LHCN-M2 (cell line): ENCODE data around the gene USP4. TPM values are rescaled to one million over a fixed set of nuclear protein-coding genes. Genes with fewer than 3 reads are reported as not detected.
A peak's percentile ranks its signal among the peaks of the same experiment; 100 is the strongest.
"Not testable (repeated sequence)": the region's sequence is repeated elsewhere in the genome, so short reads cannot be mapped to it uniquely, and the experiment has no call there.

Experiments
- DNase-seq: peaks from one replicate; pipeline ENCODE4 v3.0.0-alpha.2; 2012; ENCODE audit warnings: low read depth
- total RNA-seq: library from RNA; depleted of rRNA; stranded (reverse); fragments of >200 nt; gene quantifications from 2 replicates; pipeline ENCODE4 v1.2.3, GENCODE V29; 2014

The USP4 gene
- total RNA-seq, 1 experiment from 2014 or later: 11.0 TPM

- no peak for DNase-seq
Measured at GRCh38 chr3:49349348-49350114, 9.7 kb upstream of the USP4 start.

DNA sequence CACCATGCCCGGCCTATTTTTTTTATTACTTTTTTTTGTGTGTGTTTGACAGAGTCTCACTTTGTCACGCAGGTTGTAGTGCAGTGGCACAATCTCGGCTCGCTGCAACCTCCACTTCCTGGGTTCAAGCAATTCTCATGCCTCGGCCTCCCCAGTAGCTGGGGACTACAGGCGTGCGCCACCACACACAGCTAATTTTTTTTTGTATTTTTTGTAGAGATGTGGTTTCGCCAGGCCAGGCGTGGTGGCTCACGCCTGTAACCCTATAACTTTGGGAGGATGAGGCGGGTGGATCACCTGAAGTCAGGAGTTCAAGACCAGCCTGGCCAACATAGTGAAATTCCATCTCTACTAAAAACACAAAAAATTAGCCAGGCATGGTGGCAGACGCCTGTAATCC lies 8.5 kb upstream of the USP4 start:
- DNase-seq: not testable (repeated sequence)

GRCh38 chr3:49346797-49347251 lies 7.0 kb upstream of the USP4 start:
- DNase-seq: peak; percentile 74

- no peak for DNase-seq
Measured at GRCh38 chr3:49343163-49343562, 3.3 kb upstream of the USP4 start.

DNA sequence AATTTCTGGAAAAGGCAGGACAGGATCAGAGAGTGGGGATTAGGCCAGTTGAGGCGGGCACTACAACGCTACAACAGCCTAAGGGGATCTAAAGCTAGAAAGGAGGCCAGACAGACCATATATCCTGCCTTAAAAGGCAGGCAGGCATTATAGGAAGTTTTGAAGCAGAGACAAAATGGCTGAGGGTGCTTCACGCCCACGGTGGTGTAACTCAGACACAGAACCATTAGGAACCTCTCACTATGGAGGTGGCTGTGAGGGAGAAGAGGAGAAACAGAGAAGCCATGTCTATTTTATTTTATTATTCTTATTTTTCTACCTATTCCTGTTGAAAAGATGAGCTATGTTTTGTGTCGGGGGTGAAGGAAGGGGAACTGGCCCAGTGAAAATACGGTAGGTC lies 2.1 kb upstream of the USP4 start:
- DNase-seq: no peak

- DNase-seq: no peak
Measured at GRCh38 chr3:49339581-49339940, 292 bp downstream of the USP4 start.

DNA sequence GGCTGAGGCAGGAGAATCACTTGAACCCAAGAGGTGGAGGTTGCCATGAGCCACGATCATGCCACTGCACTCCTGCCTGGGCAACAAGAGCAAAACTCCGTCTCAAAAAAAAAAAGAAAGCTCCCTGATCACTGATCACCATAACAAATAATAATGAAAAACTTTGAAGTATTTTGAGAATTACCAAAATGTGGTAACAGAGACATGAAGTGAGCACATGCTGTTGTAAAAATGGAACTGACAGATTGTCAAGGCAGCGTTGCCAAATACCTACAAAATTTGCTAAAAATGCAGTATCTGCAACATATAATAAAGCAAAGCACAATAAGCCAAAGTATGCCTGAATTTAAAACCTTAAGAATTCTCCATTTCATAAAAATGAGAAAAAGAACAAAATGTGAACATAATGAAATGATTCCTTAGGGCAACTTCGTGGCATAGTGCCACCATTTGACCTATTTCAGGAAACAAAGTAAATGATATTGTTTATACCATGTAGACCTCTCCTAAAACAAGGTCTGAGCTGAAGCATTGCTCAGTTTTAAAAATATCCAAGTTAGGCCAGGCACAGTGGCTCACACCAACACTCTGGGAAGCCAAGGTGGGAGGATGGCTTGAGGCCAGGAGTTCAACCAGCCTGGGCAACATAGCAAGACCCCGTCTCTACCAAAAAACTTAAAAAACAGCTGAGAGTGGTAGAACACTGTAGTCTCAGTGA lies 5.8 kb downstream of the USP4 start:
- no peak for DNase-seq

- DNase-seq: no peak
Measured at GRCh38 chr3:49333091-49333490, 6.8 kb downstream of the USP4 start.

GRCh38 chr3:49329186-49329585 lies 10.7 kb downstream of the USP4 start:
- DNase-seq: no peak

- DNase-seq: not testable (repeated sequence)
Measured at GRCh38 chr3:49328350-49328749, 11.5 kb downstream of the USP4 start.

DNA sequence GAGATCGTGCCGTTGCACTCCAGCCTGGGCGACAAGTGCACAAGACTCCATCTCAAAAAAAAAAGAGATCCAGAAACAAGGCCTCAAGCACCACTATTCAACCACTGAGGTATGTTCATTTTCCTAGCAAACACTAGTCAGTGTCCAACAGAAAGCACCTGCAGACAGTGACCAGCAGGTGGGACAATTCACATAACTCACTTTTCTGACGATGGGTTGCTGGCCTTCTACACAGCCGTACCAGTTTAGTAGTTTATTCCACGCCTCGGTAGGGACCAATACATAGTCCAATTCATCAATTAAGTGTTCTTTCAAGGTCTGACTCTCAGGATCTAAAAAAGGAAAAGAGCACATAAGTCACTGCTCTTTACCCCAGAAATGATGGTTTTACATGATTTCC lies 12.4 kb downstream of the USP4 start:
- DNase-seq: no peak

DNA sequence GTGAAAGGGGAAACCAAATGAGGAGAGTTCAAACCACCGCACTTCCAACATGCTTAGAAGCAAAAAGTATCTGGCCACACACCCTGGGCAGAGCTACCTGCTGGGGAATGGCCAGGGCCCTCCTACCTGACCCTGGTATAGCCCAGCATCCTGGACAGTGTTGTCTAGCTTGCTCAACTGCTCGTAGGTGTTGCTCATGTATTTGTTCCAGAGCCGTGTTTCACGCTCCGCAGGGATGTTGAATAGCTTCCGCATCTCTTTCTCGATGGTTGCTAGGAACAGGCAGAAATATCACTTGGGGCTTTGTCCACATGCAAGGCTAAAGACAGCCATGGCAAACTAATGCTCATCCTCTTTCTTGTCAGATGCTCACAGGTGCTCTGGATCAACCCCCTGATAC lies 15.1 kb downstream of the USP4 start:
- DNase-seq: no peak

DNA sequence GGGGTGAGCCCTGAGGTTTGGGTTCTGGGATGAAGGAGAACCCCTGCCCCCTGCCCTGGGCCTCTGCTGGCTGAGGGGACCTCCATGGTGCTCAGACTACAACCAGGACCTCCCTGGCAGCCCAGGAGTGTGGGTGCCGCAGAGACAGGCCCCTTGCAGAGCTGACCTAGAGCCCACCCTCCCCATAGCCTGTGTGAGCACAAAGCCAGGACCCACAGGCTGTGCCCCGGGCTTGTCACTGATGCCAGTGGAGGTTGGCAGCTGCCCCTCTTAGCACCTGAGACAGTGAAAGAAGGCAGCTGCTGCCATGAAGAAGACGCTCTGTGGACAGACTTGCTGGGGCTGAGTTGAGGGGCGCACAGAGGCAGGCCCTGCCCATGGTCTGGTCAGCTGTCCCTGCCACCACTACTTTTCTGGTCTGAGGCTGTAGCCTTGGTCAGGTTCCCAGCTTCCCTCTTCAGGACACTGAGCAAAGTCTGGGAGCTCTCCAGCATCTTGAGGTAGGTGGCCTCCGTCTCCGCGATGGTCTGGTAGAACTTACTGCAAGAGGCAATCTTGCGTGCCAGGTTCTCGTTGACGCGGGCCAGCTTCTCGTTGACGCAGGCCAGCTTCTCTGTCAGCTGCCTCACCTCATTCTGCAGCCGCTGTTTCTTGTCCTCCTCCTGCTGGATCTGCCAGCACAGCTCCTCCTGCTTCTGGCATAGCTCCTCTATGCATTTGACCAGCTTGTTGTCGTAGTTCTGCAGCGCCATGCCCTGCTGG lies 23.0 kb downstream of the USP4 start:
- DNase-seq: no peak

DNA sequence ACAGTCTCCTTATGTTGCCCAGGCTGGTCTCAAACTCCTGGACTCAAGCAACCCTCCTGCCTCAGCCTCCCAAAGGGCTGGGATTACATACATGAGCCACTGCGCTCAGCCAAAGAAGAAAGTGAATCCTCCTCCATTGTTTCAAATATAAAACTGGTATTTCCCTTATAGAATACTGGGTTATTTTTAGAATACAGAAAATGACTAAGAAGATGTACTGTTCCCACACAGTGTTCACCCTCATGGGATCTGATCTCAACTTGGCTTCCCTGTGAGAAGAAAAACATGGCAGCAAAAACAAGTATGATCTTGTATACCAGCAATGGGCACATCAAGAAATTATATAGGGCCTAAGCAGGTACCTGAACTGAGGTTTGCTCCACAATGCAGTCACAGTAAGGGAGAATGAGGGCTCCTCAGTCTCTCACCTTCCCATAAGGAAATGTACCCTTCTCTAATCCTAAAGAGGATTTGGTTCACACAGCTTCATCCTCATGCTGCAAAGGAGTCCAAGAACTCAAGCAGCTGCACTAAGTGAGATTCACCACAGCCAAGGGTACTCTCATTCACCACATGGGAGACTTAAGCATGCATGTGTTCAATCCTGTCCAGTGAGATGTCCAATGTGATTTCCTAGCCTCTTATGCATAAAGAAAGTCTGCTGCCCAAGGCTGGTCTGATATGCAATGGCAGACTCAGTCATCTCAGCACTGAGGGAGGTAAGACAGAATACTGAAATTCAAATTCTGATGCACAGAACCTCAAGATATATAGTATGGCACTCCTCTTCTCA lies 25.8 kb downstream of the USP4 start:
- DNase-seq: peak; percentile 77

DNA sequence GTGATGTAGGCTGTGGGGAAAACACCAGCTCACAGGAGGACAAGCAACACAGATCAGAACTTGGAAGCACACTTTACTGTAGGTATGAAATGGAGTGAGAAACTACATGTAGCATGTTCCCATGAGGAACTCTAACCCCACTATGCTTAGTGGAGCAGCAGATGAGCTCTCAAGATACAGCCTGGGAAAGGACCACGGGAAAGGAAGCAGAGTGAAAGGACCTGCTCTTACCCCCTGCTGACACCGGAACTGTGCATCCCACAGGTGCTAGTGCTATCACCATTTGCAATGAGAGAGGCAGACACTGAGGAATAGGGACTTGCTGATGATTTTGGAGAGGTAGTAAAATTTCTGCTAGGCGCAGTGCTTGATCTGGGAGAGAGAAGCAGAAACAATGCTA lies 28.6 kb downstream of the USP4 start:
- DNase-seq: no peak

GRCh38 chr3:49310677-49311076 lies 29.2 kb downstream of the USP4 start:
- no peak for DNase-seq

DNA sequence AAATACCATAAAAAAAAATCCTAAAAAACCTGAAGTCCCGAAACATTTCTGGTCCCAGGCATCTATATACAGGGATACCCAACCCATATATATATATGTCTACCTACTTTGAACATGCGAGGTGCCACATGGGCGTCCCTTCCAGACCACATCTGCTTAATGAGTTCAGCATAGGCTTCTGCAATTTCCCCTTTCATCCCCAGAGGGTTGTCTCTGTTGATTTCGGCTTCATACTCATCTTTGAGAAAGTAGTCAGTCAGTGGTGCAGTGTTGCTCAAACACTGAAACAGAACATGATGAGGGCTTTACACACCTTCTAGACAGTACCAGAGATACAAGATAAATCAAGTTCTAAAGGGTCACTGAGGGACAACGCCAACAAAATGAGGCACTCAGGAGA lies 34.2 kb downstream of the USP4 start:
- DNase-seq: no peak

DNA sequence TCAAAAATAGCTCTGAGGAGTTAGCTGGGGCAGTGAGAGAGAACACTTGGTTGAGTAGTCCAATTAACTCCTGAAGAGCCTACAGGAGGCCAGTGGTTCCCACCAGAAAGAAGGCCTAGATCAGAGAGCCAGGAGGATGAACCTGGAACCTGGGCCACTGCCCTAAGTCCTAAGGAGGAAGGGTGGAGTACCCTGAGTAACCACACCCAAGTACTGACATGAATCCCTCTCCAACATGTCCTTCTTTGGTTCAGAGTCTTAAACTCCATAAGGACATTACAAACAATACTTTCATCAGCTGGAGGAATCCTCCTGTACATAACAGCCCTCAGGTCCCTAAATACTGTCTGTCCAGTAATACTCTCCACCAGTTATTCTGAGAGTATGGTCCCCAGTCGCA lies 37.2 kb downstream of the USP4 start:
- DNase-seq: no peak

DNA sequence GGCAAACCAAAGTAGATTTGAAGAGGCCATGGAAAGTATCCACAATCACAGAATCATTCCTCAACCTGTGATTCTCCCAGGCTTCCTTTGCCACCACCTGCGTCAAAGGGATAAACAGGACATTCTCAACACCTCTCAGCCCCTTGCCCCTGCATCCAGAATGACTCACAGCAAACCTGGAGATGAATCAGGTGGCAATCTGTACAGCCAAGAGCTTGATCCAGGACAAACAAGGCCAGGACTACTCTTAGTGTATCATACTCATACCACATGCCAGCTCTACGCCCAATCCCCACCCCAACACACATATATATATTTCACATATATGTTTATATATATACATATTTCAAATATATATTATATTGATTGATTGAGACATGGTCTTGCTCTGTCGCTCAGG lies 39.3 kb downstream of the USP4 start:
- DNase-seq: no peak

DNA sequence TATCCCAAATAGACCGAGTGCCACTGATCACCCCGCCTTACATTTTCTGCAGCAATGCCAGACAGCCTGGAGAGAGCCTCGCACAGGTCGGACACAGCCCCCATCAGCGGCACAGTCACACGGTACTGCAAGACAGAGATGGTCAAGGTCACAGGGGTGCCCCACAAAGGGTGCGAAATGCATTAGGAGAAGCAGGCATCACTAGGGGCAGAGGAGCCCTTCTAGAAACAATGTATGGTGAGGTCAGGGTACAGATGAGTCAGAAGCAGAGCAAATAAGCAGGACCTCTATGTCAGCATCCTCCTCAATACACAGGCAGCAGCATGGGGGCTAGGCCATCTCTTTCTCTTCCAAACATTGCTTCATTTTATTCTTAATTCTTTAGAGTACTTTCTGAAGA lies 41.3 kb downstream of the USP4 start:
- DNase-seq: no peak

DNA sequence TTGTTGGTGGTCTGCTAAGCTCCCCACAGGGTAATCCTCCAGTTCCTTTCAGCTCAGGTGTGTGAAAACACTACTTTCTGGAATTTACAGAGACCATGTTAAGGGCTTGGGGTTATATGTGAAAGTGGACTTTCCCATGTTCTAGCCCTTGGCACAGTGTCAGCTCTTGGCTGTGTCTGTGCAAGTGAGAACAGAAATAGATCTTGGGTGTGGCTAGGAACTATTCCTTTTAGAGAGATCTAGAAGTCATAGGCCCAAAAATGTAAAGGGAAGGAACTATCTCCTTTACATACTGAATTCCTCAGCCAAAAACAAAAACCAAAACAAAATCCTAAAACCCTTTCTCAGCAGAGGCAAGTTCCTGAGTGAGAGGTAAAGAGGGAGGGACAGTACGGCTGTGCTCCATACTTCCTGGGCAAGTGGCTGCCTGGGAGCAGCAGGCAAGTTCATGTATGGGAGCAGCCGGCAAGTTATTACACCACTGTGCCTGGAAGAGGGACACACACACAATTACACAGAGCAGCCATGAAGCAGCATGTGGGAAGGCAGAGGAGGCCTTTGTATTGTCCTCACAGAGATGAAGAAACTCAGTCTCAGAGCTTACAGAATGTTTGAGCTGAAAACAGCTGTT lies 43.0 kb downstream of the USP4 start:
- DNase-seq: peak; percentile 22
